ENCODE results near the gene PARD3B.

- TF ChIP-seq CTCF (IDR thresholded peaks at IDR 0.05; ENCODE audit: insufficient read depth, low read length) (no peak), REST (IDR thresholded peaks at IDR 0.05; ENCODE audit: insufficient replicate concordance, low read depth) (no peak)
These were observed 1109.8 kb downstream of the PARD3B start for GRCh38 chr2:205654878-205655605.
